Esophagus squamous epithelium (tissue), 4 donors: ENCODE results near the gene HNRNPM.

Experiments
- POLR2A ChIP-seq, 4 donors: fragments of 450-650 bp; IDR thresholded peaks; one replicate each; pipeline ENCODE4 v1.6.1; 2017; ENCODE audit warnings: antibody characterized with exemption in 4 of 4, mild to moderate bottlenecking in 4 of 4, moderate library complexity in 3 of 4
- TF ChIP-seq, protein P1 (sequence below), 6 experiments: fragments of 450-650 bp in 4 of 6; fragments of 200-600 bp in 2 of 6; sonication (generic) in 2 of 6; IDR thresholded peaks; one replicate each; pipeline ENCODE4 v1.5.1; 2016 to 2019; ENCODE audit warnings: antibody characterized with exemption in 6 of 6, mild to moderate bottlenecking in 4 of 6, moderate library complexity in 4 of 6

DNA sequence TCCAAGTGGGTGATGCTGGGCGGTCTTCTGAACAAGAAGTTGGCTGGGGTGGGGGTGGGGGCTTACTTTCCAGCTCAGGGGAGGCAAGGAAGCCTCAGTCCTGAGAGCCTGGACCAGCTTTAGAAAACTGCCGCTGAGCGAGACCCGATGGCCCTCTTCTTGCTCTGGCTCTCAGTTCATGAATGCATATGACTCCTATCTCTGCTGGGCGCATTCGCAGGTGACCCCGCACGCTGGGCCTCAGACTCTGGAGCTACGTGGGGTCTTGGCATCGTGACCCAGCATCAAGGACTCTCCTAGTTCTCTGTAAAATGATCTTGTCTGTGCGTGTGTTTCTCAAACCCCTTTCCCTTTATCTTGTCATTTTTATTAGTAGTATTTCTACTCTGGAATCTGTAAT lies 37.9 kb downstream of the HNRNPM start:
- TF ChIP-seq, protein P1, sequence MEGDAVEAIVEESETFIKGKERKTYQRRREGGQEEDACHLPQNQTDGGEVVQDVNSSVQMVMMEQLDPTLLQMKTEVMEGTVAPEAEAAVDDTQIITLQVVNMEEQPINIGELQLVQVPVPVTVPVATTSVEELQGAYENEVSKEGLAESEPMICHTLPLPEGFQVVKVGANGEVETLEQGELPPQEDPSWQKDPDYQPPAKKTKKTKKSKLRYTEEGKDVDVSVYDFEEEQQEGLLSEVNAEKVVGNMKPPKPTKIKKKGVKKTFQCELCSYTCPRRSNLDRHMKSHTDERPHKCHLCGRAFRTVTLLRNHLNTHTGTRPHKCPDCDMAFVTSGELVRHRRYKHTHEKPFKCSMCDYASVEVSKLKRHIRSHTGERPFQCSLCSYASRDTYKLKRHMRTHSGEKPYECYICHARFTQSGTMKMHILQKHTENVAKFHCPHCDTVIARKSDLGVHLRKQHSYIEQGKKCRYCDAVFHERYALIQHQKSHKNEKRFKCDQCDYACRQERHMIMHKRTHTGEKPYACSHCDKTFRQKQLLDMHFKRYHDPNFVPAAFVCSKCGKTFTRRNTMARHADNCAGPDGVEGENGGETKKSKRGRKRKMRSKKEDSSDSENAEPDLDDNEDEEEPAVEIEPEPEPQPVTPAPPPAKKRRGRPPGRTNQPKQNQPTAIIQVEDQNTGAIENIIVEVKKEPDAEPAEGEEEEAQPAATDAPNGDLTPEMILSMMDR (IDR thresholded peaks at IDR 0.05), result no peak
- TF ChIP-seq POLR2A (IDR thresholded peaks at IDR 0.05), result no peak
